ENCODE data around the gene CAMK1D. TPM values are rescaled to one million over a fixed set of nuclear protein-coding genes. Genes with fewer than 3 reads are reported as not detected.

CAMK1D gene
- total RNA-seq, 2 experiments from 2014 or later, result 19.0 to 25.6 TPM

DNA sequence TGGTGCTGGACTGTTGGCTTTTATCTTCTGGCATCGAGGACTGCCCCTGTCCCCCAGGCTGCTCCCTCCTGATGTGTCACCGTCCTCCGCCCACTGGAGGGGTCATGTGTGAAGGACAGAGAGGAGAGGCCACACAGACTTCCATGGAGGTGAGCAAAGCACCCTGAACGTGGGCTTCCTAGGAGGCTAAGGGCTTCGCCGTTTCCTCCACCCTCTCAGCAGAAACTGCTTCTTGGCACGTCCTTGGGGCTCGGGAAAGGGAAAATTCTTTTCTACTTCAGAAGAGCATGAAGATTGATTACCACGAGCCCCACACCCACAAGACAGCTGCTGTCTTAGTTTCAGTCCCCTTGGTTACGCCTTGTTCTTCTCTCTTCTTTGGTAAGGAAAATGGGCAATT is 433.9 kb downstream of the CAMK1D start:
- Histone ChIP-seq H3K4me1 (ENCODE audit: insufficient read depth, low read length, poor library complexity, severe bottlenecking) (no peaks in the 10 kb centered on the region), H4K20me1 (ENCODE audit: insufficient read depth, low read length) (no peaks in the 10 kb centered on the region), H3K9me2 (ENCODE audit: insufficient read depth, low read length) (no peaks in the 10 kb centered on the region), H2AFZ (ENCODE audit: low read length) (no peak overlapping the region), H3K27ac (ENCODE audit: low read depth, low read length, poor library complexity, severe bottlenecking) (no peak overlapping the region), H3K4me2 (ENCODE audit: low read length) (no peak overlapping the region), H3K36me3 (ENCODE audit: insufficient read depth, low read length) (no peaks in the 10 kb centered on the region), H3K79me2 (ENCODE audit: insufficient read depth, low read depth, low read length) (no peaks in the 10 kb centered on the region), H3K4me3 (ENCODE audit: low read depth, low read length, poor library complexity, severe bottlenecking) (no peak overlapping the region), H3K9me3 (ENCODE audit: low read length) (no peaks in the 10 kb centered on the region)
- DNase-seq (ENCODE audit: low spot score), result no peak
- no TSS peak for BruUV-seq (replicated peaks)
- POLR2A ChIA-PET, result interaction anchor here (0.7 to 1.0 kb wide), 2 partner anchors 12 to 123 kb away, joined by 3 to 4 read pairs; no protein-coding TSS in a partner anchor
- intact Hi-C loops (cut with micrococcal nuclease; ENCODE audit: unreplicated experiment), result loop anchor here (5.0 kb wide), 1 partner anchor 114 kb away; no protein-coding TSS in a partner anchor
- CTCF ChIA-PET (ENCODE audit: unreplicated experiment), result no interaction called here
- TF ChIP-seq, protein P1, sequence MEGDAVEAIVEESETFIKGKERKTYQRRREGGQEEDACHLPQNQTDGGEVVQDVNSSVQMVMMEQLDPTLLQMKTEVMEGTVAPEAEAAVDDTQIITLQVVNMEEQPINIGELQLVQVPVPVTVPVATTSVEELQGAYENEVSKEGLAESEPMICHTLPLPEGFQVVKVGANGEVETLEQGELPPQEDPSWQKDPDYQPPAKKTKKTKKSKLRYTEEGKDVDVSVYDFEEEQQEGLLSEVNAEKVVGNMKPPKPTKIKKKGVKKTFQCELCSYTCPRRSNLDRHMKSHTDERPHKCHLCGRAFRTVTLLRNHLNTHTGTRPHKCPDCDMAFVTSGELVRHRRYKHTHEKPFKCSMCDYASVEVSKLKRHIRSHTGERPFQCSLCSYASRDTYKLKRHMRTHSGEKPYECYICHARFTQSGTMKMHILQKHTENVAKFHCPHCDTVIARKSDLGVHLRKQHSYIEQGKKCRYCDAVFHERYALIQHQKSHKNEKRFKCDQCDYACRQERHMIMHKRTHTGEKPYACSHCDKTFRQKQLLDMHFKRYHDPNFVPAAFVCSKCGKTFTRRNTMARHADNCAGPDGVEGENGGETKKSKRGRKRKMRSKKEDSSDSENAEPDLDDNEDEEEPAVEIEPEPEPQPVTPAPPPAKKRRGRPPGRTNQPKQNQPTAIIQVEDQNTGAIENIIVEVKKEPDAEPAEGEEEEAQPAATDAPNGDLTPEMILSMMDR (conservative IDR thresholded peaks at IDR 0.05; ENCODE audit: low read length), result no peak
- no peak for TF ChIP-seq EZH2phosphoT487 (IDR thresholded peaks at IDR 0.05; ENCODE audit: borderline replicate concordance, low read depth, low read length)

DNA sequence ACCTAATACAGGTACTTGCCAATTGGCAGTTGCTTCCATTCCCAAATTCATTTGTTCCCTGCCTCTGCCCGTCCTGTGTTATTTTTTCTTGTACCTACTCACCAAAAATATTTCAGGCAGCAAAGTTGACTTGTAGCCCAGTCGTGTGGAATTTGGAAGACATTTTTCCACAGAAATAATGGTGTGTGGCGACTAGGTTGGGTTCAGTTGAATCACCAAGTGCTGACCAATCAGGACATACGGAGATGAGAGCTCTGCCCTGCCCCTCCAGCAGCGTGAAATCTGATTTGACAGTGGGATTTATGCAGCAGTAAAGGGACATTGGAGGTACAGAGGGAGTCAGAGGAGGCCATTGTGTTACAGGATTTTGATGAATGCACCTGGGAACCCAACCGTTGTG is 435.3 kb downstream of the CAMK1D start:
- intact Hi-C loops (cut with micrococcal nuclease; ENCODE audit: unreplicated experiment), result loop anchor here (5.0 kb wide), 1 partner anchor 113 kb away; no protein-coding TSS in a partner anchor
- no peak for TF ChIP-seq EZH2phosphoT487 (IDR thresholded peaks at IDR 0.05; ENCODE audit: borderline replicate concordance, low read depth, low read length)
- TF ChIP-seq, protein P1 (conservative IDR thresholded peaks at IDR 0.05; ENCODE audit: low read length), result no peak
- no TSS peak for BruUV-seq (replicated peaks)
- H3K9me2 ChIP-seq (ENCODE audit: insufficient read depth, low read length), result no peaks in the 10 kb centered on the region
- no peaks in the 10 kb centered on the region for H3K4me1 ChIP-seq (ENCODE audit: insufficient read depth, low read length, poor library complexity, severe bottlenecking)
- H3K79me2 ChIP-seq (ENCODE audit: insufficient read depth, low read depth, low read length), result no peaks in the 10 kb centered on the region
- CTCF ChIA-PET (ENCODE audit: unreplicated experiment), result no interaction called here
- H3K27ac ChIP-seq (ENCODE audit: low read depth, low read length, poor library complexity, severe bottlenecking), result no peak overlapping the region
- POLR2A ChIA-PET, result no interaction called here
- no peak for DNase-seq (ENCODE audit: low spot score)
- H2AFZ ChIP-seq (ENCODE audit: low read length), result no peak overlapping the region
- H3K36me3 ChIP-seq (ENCODE audit: insufficient read depth, low read length), result no peaks in the 10 kb centered on the region
- no peaks in the 10 kb centered on the region for H3K9me3 ChIP-seq (ENCODE audit: low read length)
- no peaks in the 10 kb centered on the region for H4K20me1 ChIP-seq (ENCODE audit: insufficient read depth, low read length)
- no peak overlapping the region for H3K4me3 ChIP-seq (ENCODE audit: low read depth, low read length, poor library complexity, severe bottlenecking)
- H3K4me2 ChIP-seq (ENCODE audit: low read length), result no peak overlapping the region

DNA sequence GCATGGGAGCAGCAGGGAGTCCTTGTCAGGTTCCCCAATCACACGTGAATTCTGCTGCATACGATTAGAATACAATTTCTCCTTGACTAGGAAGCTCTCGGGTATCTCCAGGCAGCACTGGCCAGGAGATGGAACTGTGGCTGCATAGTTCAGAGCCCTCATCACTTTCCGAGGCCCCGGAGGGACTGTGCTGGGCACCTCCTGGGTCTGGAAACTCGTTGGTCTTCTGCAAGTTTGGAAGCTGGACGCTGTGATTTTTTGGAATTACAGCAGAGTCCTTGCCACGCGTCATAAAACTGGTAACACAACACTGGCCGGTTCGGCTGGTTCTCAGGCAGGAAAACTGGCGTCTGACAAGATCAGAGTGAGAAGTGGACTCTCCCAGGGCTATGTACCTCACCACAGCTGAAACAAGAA is 436.1 kb downstream of the CAMK1D start:
- Histone ChIP-seq H3K9me3 (ENCODE audit: low read length) (no peaks in the 10 kb centered on the region), H3K36me3 (ENCODE audit: insufficient read depth, low read length) (no peaks in the 10 kb centered on the region)
- intact Hi-C loops (cut with micrococcal nuclease; ENCODE audit: unreplicated experiment), result no loop called here

More for the DNA sequence above, 436.1 kb downstream of the CAMK1D start:
- no peaks in the 10 kb centered on the region for H3K9me2 ChIP-seq (ENCODE audit: insufficient read depth, low read length)
- H3K4me3 ChIP-seq (ENCODE audit: low read depth, low read length, poor library complexity, severe bottlenecking), result no peak overlapping the region
- TF ChIP-seq, protein P1 (conservative IDR thresholded peaks at IDR 0.05; ENCODE audit: low read length), result no peak
- TF ChIP-seq EZH2phosphoT487 (IDR thresholded peaks at IDR 0.05; ENCODE audit: borderline replicate concordance, low read depth, low read length), result no peak
- POLR2A ChIA-PET, result no interaction called here
- no peaks in the 10 kb centered on the region for H3K4me1 ChIP-seq (ENCODE audit: insufficient read depth, low read length, poor library complexity, severe bottlenecking)
- H3K27ac ChIP-seq (ENCODE audit: low read depth, low read length, poor library complexity, severe bottlenecking), result no peak overlapping the region
- no peak overlapping the region for H2AFZ ChIP-seq (ENCODE audit: low read length)
- no TSS peak for BruUV-seq (replicated peaks)
- no peak overlapping the region for H3K4me2 ChIP-seq (ENCODE audit: low read length)
- CTCF ChIA-PET (ENCODE audit: unreplicated experiment), result no interaction called here
- H4K20me1 ChIP-seq (ENCODE audit: insufficient read depth, low read length), result no peaks in the 10 kb centered on the region
- no peaks in the 10 kb centered on the region for H3K79me2 ChIP-seq (ENCODE audit: insufficient read depth, low read depth, low read length)
- DNase-seq (ENCODE audit: low spot score), result no peak

All from OCI-LY7 (cell line).